Sigmoid colon (tissue), 7 donors: ENCODE measurements around the gene TRAPPC2. TPM values are rescaled to one million over a fixed set of nuclear protein-coding genes. Genes with fewer than 3 reads are reported as not detected.

Experiments
- DNase-seq: peaks from one replicate; pipeline ENCODE4 v3.0.0-alpha.2; 2019
- H3K27ac ChIP-seq, 4 donors: fragments of 200-600 bp; sonication (generic); one replicate each; pipeline ENCODE4 v1.5.1; 2016 to 2019; ENCODE audit warnings: mild to moderate bottlenecking in 1 of 4
- H3K27me3 ChIP-seq, 3 donors: fragments of 200-600 bp; sonication (generic); one replicate each; pipeline ENCODE4 v1.5.1; 2019; ENCODE audit warnings: mild to moderate bottlenecking in 1 of 3
- H3K36me3 ChIP-seq, 4 donors: fragments of 200-600 bp; sonication (generic); one replicate each; pipeline ENCODE4 v1.5.1; 2016 to 2019
- H3K4me1 ChIP-seq, 4 donors: fragments of 200-600 bp; sonication (generic); one replicate each; pipeline ENCODE4 v1.5.1; 2017 to 2019
- H3K4me3 ChIP-seq, 4 donors: fragments of 200-600 bp; sonication (generic); one replicate each; pipeline ENCODE4 v1.5.1; 2017 to 2019; ENCODE audit warnings: mild to moderate bottlenecking in 2 of 4, moderate library complexity in 1 of 4
- H3K9me3 ChIP-seq, 4 donors: fragments of 200-600 bp in 3 of 4; sonication (generic) in 3 of 4; one replicate each; pipeline versions ENCODE4 v1.5.1 to v1.6.1; 2013 to 2019
- EP300 ChIP-seq, 4 donors: sonication (generic); formaldehyde crosslinking; IDR thresholded peaks; one replicate each; pipeline ENCODE4 v1.6.1; 2017; ENCODE audit warnings: antibody characterized with exemption in 4 of 4
- POLR2A ChIP-seq, 2 donors: fragments of 450-650 bp; IDR thresholded peaks; one replicate each; pipeline ENCODE4 v1.6.1; 2016; ENCODE audit warnings: antibody characterized with exemption in 2 of 2, mild to moderate bottlenecking in 2 of 2, moderate library complexity in 2 of 2
- POLR2AphosphoS5 ChIP-seq, 4 donors: sonication (generic); formaldehyde crosslinking; IDR thresholded peaks; one replicate each; pipeline ENCODE4 v1.6.1; 2017; ENCODE audit warnings: antibody characterized with exemption in 4 of 4
- WGBS, 2 donors: extraction: QIAGEN DNeasy Blood & Tissue Kit; methylation state at CpG; one replicate each; pipeline ENCODE4 v1.1.7; 2013; 5-methylcytosine and 5-hydroxymethylcytosine counted together
- intact Hi-C: fragments of 100-400 bp; cut with DNase I; formaldehyde crosslinking; loops from one replicate; pipeline ENCODE4 v1.15.1; 2023
- polyA plus RNA-seq, 3 donors: library from polyadenylated mRNA; stranded (reverse); fragments of 200-250 nt; gene quantifications; one replicate each; pipeline ENCODE4 v1.2.3, GENCODE V29; 2013
- total RNA-seq, 4 donors: library from RNA; depleted of rRNA; stranded (reverse); fragments of >200 nt; gene quantifications; one replicate each; pipeline ENCODE4 v1.1.0, GENCODE V29; 2016
- TF ChIP-seq, protein P1 (sequence below), 4 experiments: fragments of 450-650 bp in 3 of 4; fragments of 200-600 bp in 1 of 4; IDR thresholded peaks; one replicate each; pipeline ENCODE4 v1.5.1; 2016 to 2019; ENCODE audit warnings: antibody characterized with exemption in 4 of 4, mild to moderate bottlenecking in 3 of 4, moderate library complexity in 2 of 4
- donor health status: healthy with polysubstance abuse.
- donor health status: Bipolar disorder and iron deficiency.
- donor health status: healthy.

TRAPPC2 gene
- total and polyA plus RNA-seq, 7 donors, result 5.5 to 22.8 (median 20.1) TPM

DNA sequence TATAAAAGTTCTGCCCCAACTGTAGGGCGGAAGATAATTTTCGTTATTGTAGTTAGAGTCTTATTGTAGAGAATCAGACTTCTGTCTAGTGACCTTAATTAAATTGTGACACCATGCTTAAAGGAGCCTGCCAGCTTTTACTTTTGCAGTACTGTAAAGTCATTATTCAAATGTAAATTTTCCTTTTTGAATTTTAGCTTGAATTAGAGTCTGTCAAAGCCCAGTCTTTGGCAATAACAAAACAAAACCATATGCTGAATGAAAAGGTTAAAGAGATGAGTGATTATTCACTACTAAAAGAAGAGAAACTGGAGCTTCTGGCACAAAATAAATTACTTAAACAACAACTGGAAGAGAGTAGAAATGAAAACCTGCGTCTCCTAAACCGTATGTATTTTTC lies 22.0 kb upstream of the TRAPPC2 start:
- Histone ChIP-seq H3K27ac (no peak overlapping the region), H3K27me3 (no peaks in the 10 kb centered on the region), H3K4me1 (peaks cover 0 to 14% (median 0%) of the 10 kb centered on the region in 4 donors), H3K9me3 (no peaks in the 10 kb centered on the region), H3K36me3 (peaks cover 0 to 20% (median 3%) of the 10 kb centered on the region in 4 donors), H3K4me3 (no peak overlapping the region)
- WGBS, 2 donors, result 95 to 99% methylated on average over 4 of the region's 4 CpGs
- no peak for TF ChIP-seq EP300 (IDR thresholded peaks at IDR 0.05)
- no peak for TF ChIP-seq POLR2AphosphoS5 (IDR thresholded peaks at IDR 0.05)
- no peak for TF ChIP-seq POLR2A (IDR thresholded peaks at IDR 0.05)
- no peak for DNase-seq
- intact Hi-C loops, result no loop called here

DNA sequence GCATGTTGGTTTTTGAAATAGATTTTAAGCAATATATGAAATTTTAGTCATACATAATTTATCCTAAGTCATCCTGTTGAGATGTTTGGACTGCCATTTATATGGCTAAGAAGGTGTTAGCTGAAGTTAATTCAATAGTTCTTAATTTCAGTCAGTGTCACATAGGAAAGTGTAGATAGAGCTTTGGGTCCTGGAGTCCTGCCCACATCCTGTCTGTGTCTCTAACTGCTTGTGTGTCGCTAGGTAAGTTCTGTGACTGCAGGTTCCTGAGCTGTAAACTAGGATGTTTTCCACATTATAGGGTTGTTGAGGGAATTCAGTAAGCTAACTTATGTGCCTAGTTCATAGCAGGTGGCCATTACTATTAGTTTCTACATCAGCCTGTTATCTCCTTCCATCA lies 20.8 kb upstream of the TRAPPC2 start:
- H3K27me3 ChIP-seq, result no peaks in the 10 kb centered on the region
- peaks cover 0 to 14% (median 0%) of the 10 kb centered on the region in 4 donors for H3K4me1 ChIP-seq
- WGBS, 2 donors, result 37 to 90% methylated on average over 1 of the region's 1 CpG
- TF ChIP-seq POLR2AphosphoS5 (IDR thresholded peaks at IDR 0.05) (no peak), EP300 (IDR thresholded peaks at IDR 0.05) (no peak), POLR2A (IDR thresholded peaks at IDR 0.05) (no peak)
- TF ChIP-seq, protein P1, sequence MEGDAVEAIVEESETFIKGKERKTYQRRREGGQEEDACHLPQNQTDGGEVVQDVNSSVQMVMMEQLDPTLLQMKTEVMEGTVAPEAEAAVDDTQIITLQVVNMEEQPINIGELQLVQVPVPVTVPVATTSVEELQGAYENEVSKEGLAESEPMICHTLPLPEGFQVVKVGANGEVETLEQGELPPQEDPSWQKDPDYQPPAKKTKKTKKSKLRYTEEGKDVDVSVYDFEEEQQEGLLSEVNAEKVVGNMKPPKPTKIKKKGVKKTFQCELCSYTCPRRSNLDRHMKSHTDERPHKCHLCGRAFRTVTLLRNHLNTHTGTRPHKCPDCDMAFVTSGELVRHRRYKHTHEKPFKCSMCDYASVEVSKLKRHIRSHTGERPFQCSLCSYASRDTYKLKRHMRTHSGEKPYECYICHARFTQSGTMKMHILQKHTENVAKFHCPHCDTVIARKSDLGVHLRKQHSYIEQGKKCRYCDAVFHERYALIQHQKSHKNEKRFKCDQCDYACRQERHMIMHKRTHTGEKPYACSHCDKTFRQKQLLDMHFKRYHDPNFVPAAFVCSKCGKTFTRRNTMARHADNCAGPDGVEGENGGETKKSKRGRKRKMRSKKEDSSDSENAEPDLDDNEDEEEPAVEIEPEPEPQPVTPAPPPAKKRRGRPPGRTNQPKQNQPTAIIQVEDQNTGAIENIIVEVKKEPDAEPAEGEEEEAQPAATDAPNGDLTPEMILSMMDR (IDR thresholded peaks at IDR 0.05), result no peak
- peaks cover 0 to 14% (median 4%) of the 10 kb centered on the region in 4 donors for H3K36me3 ChIP-seq
- intact Hi-C loops, result no loop called here
- H3K9me3 ChIP-seq, result no peaks in the 10 kb centered on the region
- H3K4me3 ChIP-seq, result no peak overlapping the region
- DNase-seq, result no peak
- no peak overlapping the region for H3K27ac ChIP-seq

DNA sequence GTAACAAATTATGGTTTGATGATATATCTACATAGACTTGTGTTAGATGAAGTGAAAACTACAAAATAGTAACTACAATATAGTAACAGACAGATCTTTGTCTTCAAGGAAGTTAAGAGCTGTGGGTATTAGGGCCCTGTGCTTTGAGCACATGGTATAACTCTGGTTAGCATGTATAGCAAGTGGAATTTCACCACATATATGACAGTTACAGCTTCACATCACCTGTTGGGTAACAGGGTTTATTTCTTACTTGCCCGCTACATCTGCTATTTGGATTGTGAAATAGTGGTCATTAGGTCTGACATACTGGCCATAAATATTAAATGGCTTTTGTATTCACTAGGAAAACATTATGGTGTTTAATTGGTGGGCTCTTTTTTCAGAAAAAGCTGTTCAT lies 20.3 kb upstream of the TRAPPC2 start:
- DNase-seq, result no peak
- 85 to 88% methylated on average over 1 of the region's 1 CpG for WGBS, 2 donors
- Histone ChIP-seq H3K9me3 (no peaks in the 10 kb centered on the region), H3K27ac (no peak overlapping the region), H3K27me3 (no peaks in the 10 kb centered on the region), H3K4me1 (peaks cover 0 to 14% (median 0%) of the 10 kb centered on the region in 4 donors), H3K4me3 (no peak overlapping the region), H3K36me3 (peaks cover 0 to 10% (median 4%) of the 10 kb centered on the region in 4 donors)
- intact Hi-C loops, result loop anchor here (5.0 kb wide), 1 partner anchor 278 kb away; no protein-coding TSS in a partner anchor
- TF ChIP-seq, protein P1 (IDR thresholded peaks at IDR 0.05), result no peak
- TF ChIP-seq POLR2A (IDR thresholded peaks at IDR 0.05), result no peak
- TF ChIP-seq POLR2AphosphoS5 (IDR thresholded peaks at IDR 0.05), result no peak
- TF ChIP-seq EP300 (IDR thresholded peaks at IDR 0.05), result no peak

DNA sequence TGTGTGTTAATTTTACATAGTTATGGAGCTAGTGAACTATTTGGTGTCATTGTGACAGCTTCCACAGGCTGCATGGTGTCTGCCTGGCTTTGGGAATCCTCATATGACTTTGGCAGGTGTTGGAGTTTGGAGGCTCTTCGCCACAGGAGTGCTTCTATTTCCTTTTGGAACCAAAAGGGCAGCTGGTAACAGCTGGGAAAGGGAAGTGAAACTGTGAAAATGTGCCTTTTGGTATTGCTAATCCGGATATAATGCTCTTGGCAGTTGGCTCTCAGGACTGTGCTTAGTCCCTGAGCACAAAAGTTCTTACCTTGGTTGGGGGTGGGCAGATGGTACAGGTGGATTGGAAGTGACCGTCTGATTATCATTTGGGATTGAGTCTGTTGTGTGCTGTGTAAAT lies 18.2 kb upstream of the TRAPPC2 start:
- TF ChIP-seq POLR2AphosphoS5 (IDR thresholded peaks at IDR 0.05) (no peak), POLR2A (IDR thresholded peaks at IDR 0.05) (no peak), EP300 (IDR thresholded peaks at IDR 0.05) (no peak)
- TF ChIP-seq, protein P1 (IDR thresholded peaks at IDR 0.05), result no peak
- no peaks in the 10 kb centered on the region for H3K27me3 ChIP-seq
- no peak for DNase-seq
- intact Hi-C loops, result loop anchor here (5.0 kb wide), 1 partner anchor 280 kb away; no protein-coding TSS in a partner anchor
- H3K4me3 ChIP-seq, result no peak overlapping the region
- H3K27ac ChIP-seq, result no peak overlapping the region
- WGBS, 2 donors, result 6 to 27% methylated on average over 3 of the region's 3 CpGs
- peaks cover 0 to 8% (median 3%) of the 10 kb centered on the region in 4 donors for H3K36me3 ChIP-seq
- peaks cover 0 to 10% (median 0%) of the 10 kb centered on the region in 4 donors for H3K4me1 ChIP-seq
- H3K9me3 ChIP-seq, result no peaks in the 10 kb centered on the region

DNA sequence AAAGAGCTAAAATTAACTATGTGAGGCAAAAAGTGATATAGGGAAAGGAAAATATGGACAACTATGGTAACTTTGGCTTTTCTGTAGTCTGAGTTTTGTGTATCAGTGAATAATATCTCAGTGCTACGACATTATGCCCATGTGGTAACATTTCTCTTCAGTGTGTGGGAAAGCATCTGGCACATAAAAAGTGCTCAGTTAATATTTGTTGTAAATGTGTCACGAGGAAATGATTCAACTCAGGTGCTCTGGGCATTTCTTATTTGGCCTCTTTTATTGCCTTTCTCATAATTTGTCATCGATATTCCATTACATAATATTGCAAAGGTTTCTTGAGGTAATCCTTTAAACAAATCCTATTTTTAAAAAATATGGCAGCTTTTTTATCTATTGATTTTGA lies 17.7 kb upstream of the TRAPPC2 start:
- H3K4me1 ChIP-seq, result peaks cover 0 to 5% (median 0%) of the 10 kb centered on the region in 4 donors
- no peaks in the 10 kb centered on the region for H3K27me3 ChIP-seq
- TF ChIP-seq POLR2A (IDR thresholded peaks at IDR 0.05) (no peak), POLR2AphosphoS5 (IDR thresholded peaks at IDR 0.05) (no peak), EP300 (IDR thresholded peaks at IDR 0.05) (no peak)
- TF ChIP-seq, protein P1 (IDR thresholded peaks at IDR 0.05), result no peak
- no peak overlapping the region for H3K4me3 ChIP-seq
- WGBS, 2 donors, result 42 to 69% methylated on average over 3 of the region's 3 CpGs
- DNase-seq, result no peak
- intact Hi-C loops, result loop anchor here (5.0 kb wide), 1 partner anchor 280 kb away; no protein-coding TSS in a partner anchor
- no peaks in the 10 kb centered on the region for H3K9me3 ChIP-seq
- peaks cover 0 to 8% (median 3%) of the 10 kb centered on the region in 4 donors for H3K36me3 ChIP-seq
- H3K27ac ChIP-seq, result no peak overlapping the region
